ENCODE data around the gene UBE2H.

DNA sequence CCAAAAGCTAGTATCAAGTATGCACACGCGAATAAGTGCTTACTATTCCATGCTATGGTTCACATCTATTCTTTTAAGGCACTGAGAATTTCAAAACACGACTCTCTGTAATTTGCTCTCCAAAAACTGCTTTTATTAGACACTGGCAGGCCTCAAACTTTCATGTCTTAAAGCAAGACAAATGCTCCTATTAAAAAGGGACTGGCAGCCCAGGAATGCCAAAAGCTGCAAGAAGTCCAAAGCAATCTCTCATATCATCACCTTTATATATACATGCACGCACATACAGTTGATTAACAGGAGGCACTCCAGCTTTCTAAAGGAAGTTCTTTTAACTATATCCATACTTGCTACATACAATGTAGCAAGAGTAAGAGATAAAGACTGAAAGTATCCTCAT lies 34.8 kb downstream of the UBE2H start:
- TF ChIP-seq, protein P1, sequence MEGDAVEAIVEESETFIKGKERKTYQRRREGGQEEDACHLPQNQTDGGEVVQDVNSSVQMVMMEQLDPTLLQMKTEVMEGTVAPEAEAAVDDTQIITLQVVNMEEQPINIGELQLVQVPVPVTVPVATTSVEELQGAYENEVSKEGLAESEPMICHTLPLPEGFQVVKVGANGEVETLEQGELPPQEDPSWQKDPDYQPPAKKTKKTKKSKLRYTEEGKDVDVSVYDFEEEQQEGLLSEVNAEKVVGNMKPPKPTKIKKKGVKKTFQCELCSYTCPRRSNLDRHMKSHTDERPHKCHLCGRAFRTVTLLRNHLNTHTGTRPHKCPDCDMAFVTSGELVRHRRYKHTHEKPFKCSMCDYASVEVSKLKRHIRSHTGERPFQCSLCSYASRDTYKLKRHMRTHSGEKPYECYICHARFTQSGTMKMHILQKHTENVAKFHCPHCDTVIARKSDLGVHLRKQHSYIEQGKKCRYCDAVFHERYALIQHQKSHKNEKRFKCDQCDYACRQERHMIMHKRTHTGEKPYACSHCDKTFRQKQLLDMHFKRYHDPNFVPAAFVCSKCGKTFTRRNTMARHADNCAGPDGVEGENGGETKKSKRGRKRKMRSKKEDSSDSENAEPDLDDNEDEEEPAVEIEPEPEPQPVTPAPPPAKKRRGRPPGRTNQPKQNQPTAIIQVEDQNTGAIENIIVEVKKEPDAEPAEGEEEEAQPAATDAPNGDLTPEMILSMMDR (conservative IDR thresholded peaks at IDR 0.05; ENCODE audit: low read length), result no peak
- TF ChIP-seq EZH2phosphoT487 (IDR thresholded peaks at IDR 0.05; ENCODE audit: borderline replicate concordance), result no peak

All from Loucy (cell line).